ENCODE measurements around the gene SS18. TPM values are rescaled to one million over a fixed set of nuclear protein-coding genes. Genes with fewer than 3 reads are reported as not detected.
"Not testable (repeated sequence)": the region's sequence is repeated elsewhere in the genome, so short reads cannot be mapped to it uniquely, and the experiment has no call there.

The SS18 gene, protein sequence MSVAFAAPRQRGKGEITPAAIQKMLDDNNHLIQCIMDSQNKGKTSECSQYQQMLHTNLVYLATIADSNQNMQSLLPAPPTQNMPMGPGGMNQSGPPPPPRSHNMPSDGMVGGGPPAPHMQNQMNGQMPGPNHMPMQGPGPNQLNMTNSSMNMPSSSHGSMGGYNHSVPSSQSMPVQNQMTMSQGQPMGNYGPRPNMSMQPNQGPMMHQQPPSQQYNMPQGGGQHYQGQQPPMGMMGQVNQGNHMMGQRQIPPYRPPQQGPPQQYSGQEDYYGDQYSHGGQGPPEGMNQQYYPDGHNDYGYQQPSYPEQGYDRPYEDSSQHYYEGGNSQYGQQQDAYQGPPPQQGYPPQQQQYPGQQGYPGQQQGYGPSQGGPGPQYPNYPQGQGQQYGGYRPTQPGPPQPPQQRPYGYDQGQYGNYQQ
- 10 to 100 TPM; 58.3 to 79.2 (median 67.3) TPM for total RNA-seq
- total RNA-seq (2013), result 75.3 TPM
- total RNA-seq, result 67.9 to 171 (median 124) reads per million in 29 experiments

DNA sequence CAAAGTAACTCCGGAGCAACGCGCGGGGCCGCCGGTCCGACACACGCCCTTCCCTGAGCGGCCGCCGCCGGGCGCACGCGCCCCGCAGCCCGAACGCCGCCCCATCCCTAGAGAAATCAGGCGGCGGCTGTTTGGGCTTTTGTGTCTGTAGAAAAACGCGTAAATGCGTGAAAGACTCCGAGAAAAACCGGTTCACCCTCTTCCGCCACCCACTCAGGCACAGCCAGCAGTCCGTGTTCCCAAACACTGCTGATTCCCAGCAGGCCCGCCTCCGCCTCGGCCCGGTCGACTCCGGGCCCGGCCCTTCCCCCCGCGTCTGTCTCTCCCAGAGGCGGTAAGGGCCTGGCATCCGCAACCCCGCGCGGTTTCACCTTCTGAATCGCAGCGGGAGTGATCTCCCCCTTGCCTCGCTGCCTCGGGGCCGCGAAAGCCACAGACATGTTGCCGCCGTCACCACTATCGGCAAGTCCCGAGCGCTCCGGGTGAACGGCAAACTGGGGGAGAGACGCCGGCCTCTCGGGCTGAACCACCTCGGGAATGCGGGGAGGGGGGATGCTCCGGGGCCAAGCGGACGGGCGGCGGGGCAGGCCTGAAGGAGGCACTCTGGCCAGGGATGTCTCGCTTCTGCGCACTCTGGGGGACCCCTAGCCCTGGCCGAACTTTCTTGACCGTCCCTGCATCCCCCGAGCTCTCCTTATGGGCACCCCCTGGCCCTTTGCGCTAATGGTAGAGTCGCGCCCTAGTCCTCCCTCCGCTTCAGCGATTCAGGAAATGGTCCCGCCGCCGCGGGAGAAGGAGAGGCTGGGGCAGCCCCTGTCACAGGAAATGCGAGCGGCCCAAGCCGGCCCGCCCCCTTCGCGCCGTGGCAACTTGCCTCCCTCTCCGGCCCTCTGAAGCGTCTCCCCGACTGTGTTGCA, at the start of gene SS18:
Gene SS18 (minus strand): TSS at position 484 of the 917 bp plus-strand sequence. CDS start 44 bp downstream, at position 440.
- Histone ChIP-seq H3K27ac (ENCODE audit: low read length) (peak within 1 kb of the TSS; percentile 94), H3K36me3 (ENCODE audit: control insufficient read depth in 2 of 2, extremely low read depth in 1 of 2, insufficient read depth in 1 of 2, low read length in 1 of 2) (peaks cover 0 to 7% of the 10 kb centered on the region in 2 donors), H3K4me3 (ENCODE audit: control insufficient read depth in 1 of 2, extremely low read depth in 1 of 2, low read length in 1 of 2) (peak within 1 kb of the TSS; percentile 94 to 97), H3K9me3 (no peaks in the 10 kb centered on the region), H3K27me3 (replicated peaks in 1 of 2; ENCODE audit: control insufficient read depth in 2 of 2, extremely low read depth in 1 of 2, insufficient read depth in 2 of 2, low read length in 1 of 2) (no peaks in the 10 kb centered on the region), H3K4me1 (ENCODE audit: control insufficient read depth in 1 of 2, extremely low read depth in 1 of 2, insufficient read depth in 2 of 2, low read length in 2 of 2) (peaks cover 14 to 18% of the 10 kb centered on the region in 2 experiments)
- ATAC-seq (replicated peaks in 1 of 4) (peak; percentile 84 to 92 (median 87)), DNase-seq (peak; percentile 78 to 95 (median 85))
- POLR2A ChIA-PET, result no interaction called here
- WGBS (ENCODE audit: insufficient coverage), result under 1% methylated on average over 79 of the region's 89 CpGs
- Mint-ChIP-seq H3K27ac (peak within 1 kb of the TSS; percentile 95 to 96), H3K4me1 (peaks cover 39 to 42% (median 40%) of the 10 kb centered on the region in 3 donors), H3K36me3 (peaks cover 7% of the 10 kb centered on the region), H3K27me3 (no peaks in the 10 kb centered on the region), H3K4me3 (peak within 1 kb of the TSS; percentile 91 to 96 (median 94)), H3K9me3 (no peaks in the 10 kb centered on the region)
- CTCF ChIA-PET, result no interaction called here

DNA sequence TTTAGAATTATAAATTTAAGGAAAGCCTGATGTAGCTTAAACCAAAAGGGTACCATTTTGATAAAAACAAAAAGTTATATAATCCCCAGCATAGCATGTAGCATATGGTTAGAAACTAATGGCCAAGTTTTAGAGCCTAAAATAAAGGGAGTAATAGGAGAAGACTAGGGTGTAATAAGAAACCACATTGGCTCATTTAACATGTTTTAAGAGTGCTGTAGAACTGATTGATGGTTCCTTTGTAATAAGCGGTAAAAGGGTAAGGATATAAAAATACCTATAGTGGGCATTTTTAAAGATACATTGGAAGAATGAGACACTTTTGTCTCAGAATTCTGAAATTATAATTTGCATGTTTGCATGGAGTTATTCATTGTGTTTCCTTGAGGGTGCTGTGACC, 45.1 kb upstream of the SS18 start:
- Histone ChIP-seq H3K27ac (ENCODE audit: low read length) (no peak overlapping the region), H3K9me3 (no peaks in the 10 kb centered on the region), H3K4me1 (ENCODE audit: control insufficient read depth in 1 of 2, extremely low read depth in 1 of 2, insufficient read depth in 2 of 2, low read length in 2 of 2) (peaks cover 0 to 3% of the 10 kb centered on the region in 2 experiments), H3K36me3 (ENCODE audit: control insufficient read depth in 2 of 2, extremely low read depth in 1 of 2, insufficient read depth in 1 of 2, low read length in 1 of 2) (no peaks in the 10 kb centered on the region), H3K4me3 (ENCODE audit: control insufficient read depth in 1 of 2, extremely low read depth in 1 of 2, low read length in 1 of 2) (no peak overlapping the region), H3K27me3 (replicated peaks in 1 of 2; ENCODE audit: control insufficient read depth in 2 of 2, extremely low read depth in 1 of 2, insufficient read depth in 2 of 2, low read length in 1 of 2) (no peaks in the 10 kb centered on the region)
- H3K4me1 Mint-ChIP-seq, result peaks cover 0 to 2% (median 0%) of the 10 kb centered on the region in 3 donors
- H3K27ac Mint-ChIP-seq, result no peak overlapping the region
- H3K9me3 Mint-ChIP-seq, result no peaks in the 10 kb centered on the region
- H3K27me3 Mint-ChIP-seq, result no peaks in the 10 kb centered on the region
- no peak overlapping the region for H3K4me3 Mint-ChIP-seq
- DNase-seq (no peak), ATAC-seq (replicated peaks in 1 of 4) (no peak)
- H3K36me3 Mint-ChIP-seq, result no peaks in the 10 kb centered on the region
- no CpG with 5 or more reads among the region's 1 CpG for WGBS (ENCODE audit: insufficient coverage)
- POLR2A ChIA-PET, result no interaction called here
- CTCF ChIA-PET, result no interaction called here

DNA sequence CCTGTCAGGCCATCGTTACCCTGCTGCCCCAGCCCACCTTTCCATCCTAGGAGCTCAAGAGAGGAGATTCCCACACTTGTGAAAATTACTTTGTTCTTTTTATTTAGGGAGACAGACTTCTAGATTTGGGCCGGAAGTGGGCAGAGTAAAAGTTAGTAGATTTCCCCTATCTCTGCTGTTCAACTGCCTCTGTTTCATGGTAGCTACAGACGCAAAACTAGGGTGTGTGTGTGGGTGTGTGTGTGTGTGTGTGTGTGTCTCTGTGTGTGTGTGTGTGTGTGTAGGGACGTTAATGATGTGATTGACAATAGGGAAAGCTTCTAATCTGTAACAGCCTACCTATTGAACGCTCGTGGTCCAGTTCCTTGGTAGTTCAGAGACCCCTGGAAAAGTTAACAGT, 43.7 kb upstream of the SS18 start:
- Histone ChIP-seq H3K9me3 (no peaks in the 10 kb centered on the region), H3K4me3 (ENCODE audit: control insufficient read depth in 1 of 2, extremely low read depth in 1 of 2, low read length in 1 of 2) (peak overlapping the region; percentile 39 to 44), H3K36me3 (ENCODE audit: control insufficient read depth in 2 of 2, extremely low read depth in 1 of 2, insufficient read depth in 1 of 2, low read length in 1 of 2) (no peaks in the 10 kb centered on the region), H3K4me1 (ENCODE audit: control insufficient read depth in 1 of 2, extremely low read depth in 1 of 2, insufficient read depth in 2 of 2, low read length in 2 of 2) (peaks cover 0 to 3% of the 10 kb centered on the region in 2 experiments), H3K27me3 (replicated peaks in 1 of 2; ENCODE audit: control insufficient read depth in 2 of 2, extremely low read depth in 1 of 2, insufficient read depth in 2 of 2, low read length in 1 of 2) (no peaks in the 10 kb centered on the region), H3K27ac (ENCODE audit: low read length) (peak overlapping the region; percentile 28)
- POLR2A ChIA-PET, result no interaction called here
- H3K9me3 Mint-ChIP-seq, result peaks cover 0 to 4% (median 0%) of the 10 kb centered on the region in 3 donors
- ATAC-seq (replicated peaks in 1 of 4), result peak; percentile 30 to 65 (median 58)
- H3K27me3 Mint-ChIP-seq, result no peaks in the 10 kb centered on the region
- H3K4me1 Mint-ChIP-seq, result peaks cover 0 to 2% (median 0%) of the 10 kb centered on the region in 3 donors
- H3K36me3 Mint-ChIP-seq, result no peaks in the 10 kb centered on the region
- 100% methylated on average over 1 of the region's 6 CpGs for WGBS (ENCODE audit: insufficient coverage)
- H3K4me3 Mint-ChIP-seq, result peak overlapping the region; percentile 77 to 83 (median 79)
- CTCF ChIA-PET, result no interaction called here
- H3K27ac Mint-ChIP-seq, result peak overlapping the region; percentile 85
- DNase-seq, result peak in 13 of 35 experiments; percentile 1 to 35 (median 7)

- H3K36me3 ChIP-seq (ENCODE audit: control insufficient read depth in 2 of 2, extremely low read depth in 1 of 2, insufficient read depth in 1 of 2, low read length in 1 of 2), result no peaks in the 10 kb centered on the region
- peak; percentile 20 to 76 (median 58) for DNase-seq
- CTCF ChIA-PET, result interaction anchor here in 1 of 2 donors (0.7 kb wide), 1 partner anchor 110 kb away, joined by 3 read pairs; no protein-coding TSS in a partner anchor
- peak within 1 kb of the TSS; percentile 28 for H3K27ac ChIP-seq (ENCODE audit: low read length)
- 68% methylated on average over 26 of the region's 31 CpGs for WGBS (ENCODE audit: insufficient coverage)
- Mint-ChIP-seq H3K4me1 (peaks cover 0 to 2% (median 0%) of the 10 kb centered on the region in 3 donors), H3K36me3 (no peaks in the 10 kb centered on the region), H3K4me3 (peak within 1 kb of the TSS; percentile 77 to 83 (median 79)), H3K27me3 (no peaks in the 10 kb centered on the region), H3K9me3 (peaks cover 0 to 4% (median 0%) of the 10 kb centered on the region in 3 donors), H3K27ac (peak within 1 kb of the TSS; percentile 85)
- peaks cover 0 to 3% of the 10 kb centered on the region in 2 experiments for H3K4me1 ChIP-seq (ENCODE audit: control insufficient read depth in 1 of 2, extremely low read depth in 1 of 2, insufficient read depth in 2 of 2, low read length in 2 of 2)
- no peaks in the 10 kb centered on the region for H3K9me3 ChIP-seq
- no peaks in the 10 kb centered on the region for H3K27me3 ChIP-seq (replicated peaks in 1 of 2; ENCODE audit: control insufficient read depth in 2 of 2, extremely low read depth in 1 of 2, insufficient read depth in 2 of 2, low read length in 1 of 2)
- H3K4me3 ChIP-seq (ENCODE audit: control insufficient read depth in 1 of 2, extremely low read depth in 1 of 2, low read length in 1 of 2), result peak within 1 kb of the TSS; percentile 39 to 44
- ATAC-seq (replicated peaks in 1 of 4), result peak; percentile 79 to 94 (median 88)
- POLR2A ChIA-PET, result no interaction called here
Observed at GRCh38 chr18:26133652-26134051, 43.2 kb upstream of the SS18 start, which contains the start of gene PSMA8. PSMA8 (plus strand) TSS chr18:26133869; CDS start chr18:26133966, 97 bp downstream.

GRCh38 chr18:26128192-26128591, 37.8 kb upstream of the SS18 start:
- CTCF ChIA-PET; H3K36me3 Mint-ChIP-seq; H3K9me3 ChIP-seq; H3K27me3 Mint-ChIP-seq; H3K36me3 ChIP-seq (ENCODE audit: control insufficient read depth in 2 of 2, extremely low read depth in 1 of 2, insufficient read depth in 1 of 2, low read length in 1 of 2); H3K4me3 ChIP-seq (ENCODE audit: control insufficient read depth in 1 of 2, extremely low read depth in 1 of 2, low read length in 1 of 2); DNase-seq; H3K4me3 Mint-ChIP-seq; H3K27me3 ChIP-seq (replicated peaks in 1 of 2; ENCODE audit: control insufficient read depth in 2 of 2, extremely low read depth in 1 of 2, insufficient read depth in 2 of 2, low read length in 1 of 2); H3K9me3 Mint-ChIP-seq; H3K4me1 Mint-ChIP-seq; ATAC-seq (replicated peaks in 1 of 4); H3K27ac Mint-ChIP-seq; H3K4me1 ChIP-seq (ENCODE audit: control insufficient read depth in 1 of 2, extremely low read depth in 1 of 2, insufficient read depth in 2 of 2, low read length in 2 of 2); H3K27ac ChIP-seq (ENCODE audit: low read length); POLR2A ChIA-PET: not testable (repeated sequence)
- WGBS (ENCODE audit: insufficient coverage), result no CpG with 5 or more reads among the region's 2 CpGs

DNA sequence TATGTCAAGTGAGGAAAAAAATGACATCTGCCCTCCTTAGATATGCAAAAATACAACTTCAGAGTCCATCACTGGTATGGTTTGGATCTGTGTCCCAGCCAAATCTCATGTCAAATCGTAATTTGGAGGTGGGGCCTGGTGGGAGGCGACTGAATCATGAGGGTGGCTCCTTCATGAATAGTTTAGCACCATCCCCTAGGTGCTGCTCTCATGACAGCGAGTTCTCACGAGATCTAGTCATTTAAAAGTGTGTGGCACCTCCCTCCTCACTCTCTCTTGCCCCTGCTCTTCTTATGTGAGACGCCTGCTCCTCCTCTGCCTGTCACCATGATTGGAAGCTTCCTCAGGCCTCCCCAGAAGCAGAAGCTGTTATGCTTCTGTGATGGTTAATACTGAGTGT, 37.4 kb upstream of the SS18 start:
- peaks cover 7 to 12% (median 8%) of the 10 kb centered on the region in 3 donors for H3K9me3 Mint-ChIP-seq
- 100% methylated on average over 1 of the region's 5 CpGs for WGBS (ENCODE audit: insufficient coverage)
- no peaks in the 10 kb centered on the region for H3K27me3 ChIP-seq (replicated peaks in 1 of 2; ENCODE audit: control insufficient read depth in 2 of 2, extremely low read depth in 1 of 2, insufficient read depth in 2 of 2, low read length in 1 of 2)
- H3K27ac ChIP-seq (ENCODE audit: low read length), result no peak overlapping the region
- H3K27ac Mint-ChIP-seq, result no peak overlapping the region
- no peaks in the 10 kb centered on the region for H3K4me1 ChIP-seq (ENCODE audit: control insufficient read depth in 1 of 2, extremely low read depth in 1 of 2, insufficient read depth in 2 of 2, low read length in 2 of 2)
- no peak overlapping the region for H3K4me3 Mint-ChIP-seq
- no peaks in the 10 kb centered on the region for H3K9me3 ChIP-seq
- DNase-seq, result no peak
- peaks cover 0 to 2% (median 0%) of the 10 kb centered on the region in 3 donors for H3K4me1 Mint-ChIP-seq
- no peak for ATAC-seq (replicated peaks in 1 of 4)
- no peaks in the 10 kb centered on the region for H3K27me3 Mint-ChIP-seq
- H3K36me3 Mint-ChIP-seq, result no peaks in the 10 kb centered on the region
- H3K4me3 ChIP-seq (ENCODE audit: control insufficient read depth in 1 of 2, extremely low read depth in 1 of 2, low read length in 1 of 2), result no peak overlapping the region
- no peaks in the 10 kb centered on the region for H3K36me3 ChIP-seq (ENCODE audit: control insufficient read depth in 2 of 2, extremely low read depth in 1 of 2, insufficient read depth in 1 of 2, low read length in 1 of 2)
- CTCF ChIA-PET, result no interaction called here
- POLR2A ChIA-PET, result no interaction called here
